HEK293 (cell line): Measurements from ENCODE around the gene SPRED2.

ENCODE experiments used
- ATF2 ChIP-seq: fragments of 450-650 bp; formaldehyde crosslinking; IDR thresholded peaks from 2 replicates; pipeline ENCODE4 v1.5.1; 2016; ENCODE audit warnings: missing biosample characterization, missing genetic modification characterization, low read depth
- BCL6B ChIP-seq: fragments of 450-650 bp; formaldehyde crosslinking; IDR thresholded peaks from 2 replicates; pipeline ENCODE4 v1.5.1; 2017; ENCODE audit warnings: missing biosample characterization, missing genetic modification characterization
- GLI2 ChIP-seq: fragments of 450-650 bp; formaldehyde crosslinking; IDR thresholded peaks from 2 replicates; pipeline ENCODE4; 2017; ENCODE audit warnings: missing biosample characterization, missing genetic modification characterization, low read depth, borderline replicate concordance
- HOXD13 ChIP-seq: sonication (generic); formaldehyde crosslinking; IDR thresholded peaks from 2 replicates; pipeline ENCODE4 v1.8.0; 2022; ENCODE audit warnings: missing genetic modification reagents, borderline replicate concordance
- KLF7 ChIP-seq: fragments of 450-650 bp; formaldehyde crosslinking; IDR thresholded peaks from 2 replicates; pipeline ENCODE4 v1.5.1; 2016; ENCODE audit warnings: missing biosample characterization, missing genetic modification characterization, borderline replicate concordance
- KLF8 ChIP-seq: fragments of 450-650 bp; formaldehyde crosslinking; IDR thresholded peaks from 2 replicates; pipeline ENCODE4 v1.5.1; 2016; ENCODE audit warnings: missing biosample characterization, missing genetic modification characterization
- PRDM10 ChIP-seq: fragments of 450-650 bp; formaldehyde crosslinking; IDR thresholded peaks from 2 replicates; pipeline ENCODE4 v1.5.1; 2016; ENCODE audit warnings: missing biosample characterization, missing genetic modification characterization
- SETDB1 ChIP-seq: IDR thresholded peaks from one replicate; pipeline ENCODE4 v1.6.1; 2017; ENCODE audit warnings: mild to moderate bottlenecking, low read length, moderate library complexity, mixed read lengths; ENCODE audit not compliant: insufficient read length
- YY1 ChIP-seq: fragments of 450-650 bp; formaldehyde crosslinking; IDR thresholded peaks from 2 replicates; pipeline ENCODE4 v1.5.1; 2018; ENCODE audit warnings: missing biosample characterization, missing genetic modification characterization
- ZBTB10 ChIP-seq: fragments of 450-650 bp; formaldehyde crosslinking; IDR thresholded peaks from 2 replicates; pipeline ENCODE4 v1.5.1; 2016; ENCODE audit warnings: missing biosample characterization, missing genetic modification characterization
- ZBTB20 ChIP-seq: fragments of 450-650 bp; formaldehyde crosslinking; IDR thresholded peaks from 2 replicates; pipeline ENCODE4 v1.5.1; 2016; ENCODE audit warnings: missing biosample characterization, missing genetic modification characterization
- ZFP37 ChIP-seq: fragments of 450-650 bp; formaldehyde crosslinking; IDR thresholded peaks from 2 replicates; pipeline ENCODE4 v1.5.1; 2016; ENCODE audit warnings: missing biosample characterization, missing genetic modification characterization
- ZNF133 ChIP-seq: fragments of 450-650 bp; formaldehyde crosslinking; IDR thresholded peaks from 2 replicates; pipeline ENCODE4 v1.5.1; 2016; ENCODE audit warnings: missing biosample characterization, missing genetic modification characterization
- ZNF155 ChIP-seq: fragments of 450-650 bp; formaldehyde crosslinking; IDR thresholded peaks from 2 replicates; pipeline ENCODE4 v1.5.1; 2016; ENCODE audit warnings: missing biosample characterization, missing genetic modification characterization
- ZNF19 ChIP-seq: fragments of 450-650 bp; formaldehyde crosslinking; IDR thresholded peaks from 2 replicates; pipeline ENCODE4; 2016; ENCODE audit warnings: missing biosample characterization, missing genetic modification characterization, low read depth
- ZNF211 ChIP-seq: fragments of 450-650 bp; formaldehyde crosslinking; IDR thresholded peaks from 2 replicates; pipeline ENCODE4 v1.5.1; 2016; ENCODE audit warnings: low read depth, missing biosample characterization, missing genetic modification characterization
- ZNF239 ChIP-seq: fragments of 450-650 bp; formaldehyde crosslinking; IDR thresholded peaks from 2 replicates; pipeline ENCODE4 v1.5.1; 2016; ENCODE audit warnings: missing biosample characterization, missing genetic modification characterization
- ZNF280C ChIP-seq: fragments of 450-650 bp; formaldehyde crosslinking; IDR thresholded peaks from 2 replicates; pipeline ENCODE4 v1.5.1; 2016; ENCODE audit warnings: missing biosample characterization, missing genetic modification characterization
- ZNF391 ChIP-seq: fragments of 450-650 bp; formaldehyde crosslinking; IDR thresholded peaks from 2 replicates; pipeline ENCODE4 v1.5.1; 2016; ENCODE audit warnings: low read depth, missing biosample characterization, missing genetic modification characterization, borderline replicate concordance
- ZNF529 ChIP-seq: fragments of 450-650 bp; formaldehyde crosslinking; IDR thresholded peaks from 2 replicates; pipeline ENCODE4 v1.5.1; 2017; ENCODE audit warnings: missing genetic modification characterization, missing biosample characterization; ENCODE audit not compliant: insufficient replicate concordance
- ZNF548 ChIP-seq: fragments of 450-650 bp; formaldehyde crosslinking; IDR thresholded peaks from 2 replicates; pipeline ENCODE4 v1.5.1; 2016; ENCODE audit warnings: missing biosample characterization, missing genetic modification characterization
- ZNF670 ChIP-seq: fragments of 450-650 bp; formaldehyde crosslinking; IDR thresholded peaks from 2 replicates; pipeline ENCODE4 v1.5.1; 2016; ENCODE audit warnings: missing biosample characterization, missing genetic modification characterization, low read depth
- ZNF785 ChIP-seq: fragments of 450-650 bp; formaldehyde crosslinking; IDR thresholded peaks from 2 replicates; pipeline ENCODE4 v1.5.1; 2016; ENCODE audit warnings: missing biosample characterization, missing genetic modification characterization
- ZNF791 ChIP-seq: fragments of 450-650 bp; formaldehyde crosslinking; IDR thresholded peaks from 2 replicates; pipeline ENCODE4 v1.5.1; 2016; ENCODE audit warnings: missing biosample characterization, missing genetic modification characterization
- ZNF830 ChIP-seq: fragments of 450-650 bp; IDR thresholded peaks from 2 replicates; pipeline ENCODE4 v1.5.0; 2018; ENCODE audit warnings: missing biosample characterization, missing genetic modification characterization, low read depth, mild to moderate bottlenecking, moderate library complexity
- ZNF837 ChIP-seq: fragments of 450-650 bp; formaldehyde crosslinking; IDR thresholded peaks from 2 replicates; pipeline ENCODE4 v1.5.1; 2016; ENCODE audit warnings: missing biosample characterization, missing genetic modification characterization
- ZSCAN16 ChIP-seq: fragments of 450-650 bp; formaldehyde crosslinking; IDR thresholded peaks from 2 replicates; pipeline ENCODE4 v1.5.1; 2016; ENCODE audit warnings: missing biosample characterization, missing genetic modification characterization
- ZSCAN30 ChIP-seq: fragments of 450-650 bp; IDR thresholded peaks from 2 replicates; pipeline ENCODE4 v1.5.1; 2018; ENCODE audit warnings: missing biosample characterization, mild to moderate bottlenecking, missing genetic modification characterization, moderate library complexity

The SPRED2 gene

GRCh38 chr2:65435625-65436168, 3.3 kb upstream of the SPRED2 start (continued):
- TF ChIP-seq ZNF280C (no peak), ZSCAN16 (no peak), YY1 (tag by site-specific recombination) (peak; percentile 72), ATF2 (tag by site-specific recombination) (no peak), BCL6B (no peak), PRDM10 (tag by site-specific recombination) (peak; percentile 72), ZNF155 (tag by site-specific recombination) (no peak), SETDB1 (no peak), ZNF391 (tag by site-specific recombination) (peak; percentile 20; the same call in 1 of the 2 replicates), ZBTB20 (tag by site-specific recombination) (peak; percentile 71; the same call in 1 of the 2 replicates), ZNF670 (tag by site-specific recombination) (no peak), ZNF133 (no peak), HOXD13 (CRISPR knock-in tag) (no peak), ZNF791 (tag by site-specific recombination) (no peak), ZNF830 (tag by site-specific recombination) (no peak), ZNF785 (tag by site-specific recombination) (no peak), ZNF837 (tag by site-specific recombination) (no peak), ZNF529 (tag by site-specific recombination) (no peak), ZNF239 (no peak), ZBTB10 (tag by site-specific recombination) (peak; percentile 62), ZNF19 (no peak), KLF8 (tag by site-specific recombination) (peak; percentile 86), ZFP37 (tag by site-specific recombination) (no peak), ZSCAN30 (peak; percentile 65), ZNF548 (no peak), KLF7 (tag by site-specific recombination) (no peak), ZNF211 (tag by site-specific recombination) (no peak), GLI2 (no peak)
